Measurements from ENCODE around the gene ZNF469. TPM values are rescaled to one million over a fixed set of nuclear protein-coding genes. Genes with fewer than 3 reads are reported as not detected.

The ZNF469 gene
- total RNA-seq, 1 donor, result 8.3 TPM

DNA sequence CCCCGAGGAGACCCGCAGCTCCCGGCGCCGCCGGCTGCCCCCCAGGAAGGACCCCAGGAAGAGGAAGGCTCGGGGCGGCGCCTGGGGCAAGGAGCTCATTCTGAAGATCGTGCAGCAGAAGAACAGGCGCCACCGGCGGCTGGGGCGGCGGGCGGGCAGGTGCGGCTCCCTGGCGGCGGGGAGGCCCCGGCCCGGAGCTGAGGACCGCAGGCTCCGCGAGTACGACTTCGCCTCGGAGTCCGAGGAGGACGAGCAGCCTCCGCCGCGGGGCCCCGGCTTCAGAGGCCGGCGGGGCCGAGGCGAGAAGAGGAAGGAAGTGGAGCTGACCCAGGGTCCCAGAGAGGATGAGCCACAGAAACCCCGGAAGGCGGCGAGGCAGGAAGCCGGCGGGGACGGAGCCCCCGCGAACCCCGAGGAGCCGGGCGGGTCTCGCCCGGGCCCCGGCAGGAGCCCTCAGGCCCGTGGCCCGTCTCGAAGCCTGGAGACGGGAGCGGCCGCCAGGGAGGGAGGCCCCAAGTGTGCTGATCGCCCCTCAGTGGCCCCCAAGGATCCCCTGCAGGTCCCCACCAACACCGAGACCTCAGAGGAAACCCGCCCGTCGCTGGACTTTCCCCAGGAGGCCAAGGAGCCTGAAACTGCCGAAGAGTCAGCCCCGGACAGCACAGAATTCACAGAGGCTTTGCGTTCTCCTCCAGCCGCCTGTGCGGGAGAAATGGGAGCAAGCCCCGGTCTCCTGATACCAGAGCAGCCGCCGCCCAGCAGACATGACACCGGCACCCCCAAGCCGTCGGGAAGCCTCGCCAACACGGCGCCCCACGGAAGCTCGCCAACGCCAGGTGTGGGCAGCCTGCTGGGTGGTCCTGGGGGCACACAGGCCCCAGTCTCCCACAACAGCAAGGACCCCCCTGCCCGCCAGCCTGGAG, 48.0 kb downstream of the ZNF469 start:
- peak overlapping the region; percentile 32 for H3K4me2 ChIP-seq (ENCODE audit: insufficient read depth, low read length)
- no peak overlapping the region for H3K4me3 ChIP-seq (ENCODE audit: insufficient read depth, low read length)
- no peaks in the 10 kb centered on the region for H3K9me3 ChIP-seq (ENCODE audit: low read depth, low read length)
- H3K4me1 ChIP-seq (ENCODE audit: insufficient read depth, low read length), result no peaks in the 10 kb centered on the region
- H3K27ac ChIP-seq (ENCODE audit: low read depth, low read length), result no peak overlapping the region
- no peak overlapping the region for H2AFZ ChIP-seq (ENCODE audit: low read length)
- no peaks in the 10 kb centered on the region for H4K20me1 ChIP-seq (ENCODE audit: insufficient read depth, low read length)
- H3K79me2 ChIP-seq (ENCODE audit: insufficient read depth, low read length), result no peaks in the 10 kb centered on the region
- no peak for DNase-seq (ENCODE audit: insufficient read length, low spot score, missing footprints)
- no peaks in the 10 kb centered on the region for H3K27me3 ChIP-seq (ENCODE audit: insufficient read depth, low read length)
- no peaks in the 10 kb centered on the region for H3K36me3 ChIP-seq (ENCODE audit: insufficient read depth, low read length)
- TF ChIP-seq, protein P1, sequence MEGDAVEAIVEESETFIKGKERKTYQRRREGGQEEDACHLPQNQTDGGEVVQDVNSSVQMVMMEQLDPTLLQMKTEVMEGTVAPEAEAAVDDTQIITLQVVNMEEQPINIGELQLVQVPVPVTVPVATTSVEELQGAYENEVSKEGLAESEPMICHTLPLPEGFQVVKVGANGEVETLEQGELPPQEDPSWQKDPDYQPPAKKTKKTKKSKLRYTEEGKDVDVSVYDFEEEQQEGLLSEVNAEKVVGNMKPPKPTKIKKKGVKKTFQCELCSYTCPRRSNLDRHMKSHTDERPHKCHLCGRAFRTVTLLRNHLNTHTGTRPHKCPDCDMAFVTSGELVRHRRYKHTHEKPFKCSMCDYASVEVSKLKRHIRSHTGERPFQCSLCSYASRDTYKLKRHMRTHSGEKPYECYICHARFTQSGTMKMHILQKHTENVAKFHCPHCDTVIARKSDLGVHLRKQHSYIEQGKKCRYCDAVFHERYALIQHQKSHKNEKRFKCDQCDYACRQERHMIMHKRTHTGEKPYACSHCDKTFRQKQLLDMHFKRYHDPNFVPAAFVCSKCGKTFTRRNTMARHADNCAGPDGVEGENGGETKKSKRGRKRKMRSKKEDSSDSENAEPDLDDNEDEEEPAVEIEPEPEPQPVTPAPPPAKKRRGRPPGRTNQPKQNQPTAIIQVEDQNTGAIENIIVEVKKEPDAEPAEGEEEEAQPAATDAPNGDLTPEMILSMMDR (IDR thresholded peaks at IDR 0.05; ENCODE audit: extremely low read depth, low read depth, low read length), result no peak

DNA sequence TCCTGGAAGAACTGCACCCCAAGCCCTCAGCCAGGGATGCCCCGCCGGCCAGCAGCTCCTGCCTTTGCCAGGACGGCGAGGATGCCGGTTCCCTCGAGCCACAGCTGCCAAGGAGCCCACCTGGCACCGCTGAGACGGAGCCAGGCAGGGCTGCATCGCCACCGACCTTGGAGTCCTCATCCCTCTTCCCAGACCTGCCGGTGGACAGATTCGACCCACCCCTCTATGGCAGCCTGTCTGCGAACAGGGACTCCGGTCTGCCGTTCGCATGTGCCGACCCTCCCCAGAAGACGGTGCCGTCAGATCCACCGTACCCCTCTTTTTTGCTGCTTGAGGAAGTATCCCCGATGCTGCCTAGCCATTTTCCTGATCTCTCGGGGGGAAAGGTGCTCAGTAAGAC, 48.9 kb downstream of the ZNF469 start:
- TF ChIP-seq, protein P1 (IDR thresholded peaks at IDR 0.05; ENCODE audit: extremely low read depth, low read depth, low read length), result no peak
- no peaks in the 10 kb centered on the region for H3K79me2 ChIP-seq (ENCODE audit: insufficient read depth, low read length)
- H3K9me3 ChIP-seq (ENCODE audit: low read depth, low read length), result no peaks in the 10 kb centered on the region
- no peak for DNase-seq (ENCODE audit: insufficient read length, low spot score, missing footprints)
- no peaks in the 10 kb centered on the region for H4K20me1 ChIP-seq (ENCODE audit: insufficient read depth, low read length)
- no peaks in the 10 kb centered on the region for H3K4me1 ChIP-seq (ENCODE audit: insufficient read depth, low read length)
- H3K27me3 ChIP-seq (ENCODE audit: insufficient read depth, low read length), result no peaks in the 10 kb centered on the region
- no peak overlapping the region for H3K27ac ChIP-seq (ENCODE audit: low read depth, low read length)
- H3K4me2 ChIP-seq (ENCODE audit: insufficient read depth, low read length), result no peak overlapping the region
- H2AFZ ChIP-seq (ENCODE audit: low read length), result no peak overlapping the region
- no peak overlapping the region for H3K4me3 ChIP-seq (ENCODE audit: insufficient read depth, low read length)
- H3K36me3 ChIP-seq (ENCODE audit: insufficient read depth, low read length), result no peaks in the 10 kb centered on the region

DNA sequence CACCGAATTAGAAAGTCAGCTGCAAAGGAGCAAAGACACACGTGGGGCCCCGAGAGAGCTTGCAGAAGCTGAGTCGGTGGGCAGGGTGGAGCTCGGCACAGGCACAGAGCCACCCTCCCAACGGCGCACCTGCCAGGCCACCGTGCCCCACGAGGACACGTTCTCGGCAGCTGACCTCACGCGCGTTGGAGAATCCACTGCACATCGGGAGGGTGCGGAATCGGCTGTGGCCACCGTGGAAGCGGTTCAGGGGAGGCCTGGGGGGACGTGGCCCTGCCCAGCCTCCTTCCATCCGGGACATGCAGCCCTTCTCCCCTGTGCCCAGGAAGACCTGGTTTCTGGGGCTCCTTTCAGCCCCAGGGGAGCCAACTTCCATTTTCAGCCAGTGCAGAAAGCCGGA, 49.4 kb downstream of the ZNF469 start:
- no peaks in the 10 kb centered on the region for H3K36me3 ChIP-seq (ENCODE audit: insufficient read depth, low read length)
- H3K4me3 ChIP-seq (ENCODE audit: insufficient read depth, low read length), result no peak overlapping the region
- DNase-seq (ENCODE audit: insufficient read length, low spot score, missing footprints), result no peak
- H3K4me2 ChIP-seq (ENCODE audit: insufficient read depth, low read length), result no peak overlapping the region
- TF ChIP-seq, protein P1 (IDR thresholded peaks at IDR 0.05; ENCODE audit: extremely low read depth, low read depth, low read length), result no peak
- no peaks in the 10 kb centered on the region for H3K79me2 ChIP-seq (ENCODE audit: insufficient read depth, low read length)
- H4K20me1 ChIP-seq (ENCODE audit: insufficient read depth, low read length), result no peaks in the 10 kb centered on the region
- no peaks in the 10 kb centered on the region for H3K9me3 ChIP-seq (ENCODE audit: low read depth, low read length)
- H3K27me3 ChIP-seq (ENCODE audit: insufficient read depth, low read length), result no peaks in the 10 kb centered on the region
- H3K27ac ChIP-seq (ENCODE audit: low read depth, low read length), result no peak overlapping the region
- no peak overlapping the region for H2AFZ ChIP-seq (ENCODE audit: low read length)
- H3K4me1 ChIP-seq (ENCODE audit: insufficient read depth, low read length), result no peaks in the 10 kb centered on the region

Other genes with a start within 250 kb of the ZNF469 start
- gene ZFPM1, start 70.3 kb downstream of the ZNF469 start, total RNA-seq, result 0.88 and 2.2 TPM in 2 replicates
- gene ZC3H18, start 187.4 kb downstream of the ZNF469 start, total RNA-seq, result 10.6 and 10.9 TPM in 2 replicates